ENCODE measurements around the gene SORBS1.

GRCh38 chr10:95516774-95517373 is 44.3 kb downstream of the SORBS1 start:
- TF ChIP-seq, protein P1, sequence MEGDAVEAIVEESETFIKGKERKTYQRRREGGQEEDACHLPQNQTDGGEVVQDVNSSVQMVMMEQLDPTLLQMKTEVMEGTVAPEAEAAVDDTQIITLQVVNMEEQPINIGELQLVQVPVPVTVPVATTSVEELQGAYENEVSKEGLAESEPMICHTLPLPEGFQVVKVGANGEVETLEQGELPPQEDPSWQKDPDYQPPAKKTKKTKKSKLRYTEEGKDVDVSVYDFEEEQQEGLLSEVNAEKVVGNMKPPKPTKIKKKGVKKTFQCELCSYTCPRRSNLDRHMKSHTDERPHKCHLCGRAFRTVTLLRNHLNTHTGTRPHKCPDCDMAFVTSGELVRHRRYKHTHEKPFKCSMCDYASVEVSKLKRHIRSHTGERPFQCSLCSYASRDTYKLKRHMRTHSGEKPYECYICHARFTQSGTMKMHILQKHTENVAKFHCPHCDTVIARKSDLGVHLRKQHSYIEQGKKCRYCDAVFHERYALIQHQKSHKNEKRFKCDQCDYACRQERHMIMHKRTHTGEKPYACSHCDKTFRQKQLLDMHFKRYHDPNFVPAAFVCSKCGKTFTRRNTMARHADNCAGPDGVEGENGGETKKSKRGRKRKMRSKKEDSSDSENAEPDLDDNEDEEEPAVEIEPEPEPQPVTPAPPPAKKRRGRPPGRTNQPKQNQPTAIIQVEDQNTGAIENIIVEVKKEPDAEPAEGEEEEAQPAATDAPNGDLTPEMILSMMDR (conservative IDR thresholded peaks at IDR 0.05; ENCODE audit: low read length) = no peak
- TF ChIP-seq EZH2phosphoT487 (IDR thresholded peaks at IDR 0.05; ENCODE audit: borderline replicate concordance, low read depth, low read length) = no peak
